T-helper 1 cell treated with Interleukin-12 subunit alpha and Interleukin-12 subunit beta and Interleukin-4 antibody, amounts not matched to agents 30 ng/mL and 1 ng/mL, for 36 hours (primary cell): Measurements from ENCODE around the gene BAK1. TPM values are rescaled to one million over a fixed set of nuclear protein-coding genes. Genes with fewer than 3 reads are reported as not detected.
"Not testable (repeated sequence)": the region's sequence is repeated elsewhere in the genome, so short reads cannot be mapped to it uniquely, and the experiment has no call there.

Experiments used
- intact Hi-C: fragments of 100-400 bp; cut with micrococcal nuclease; formaldehyde crosslinking; loops from one replicate; pipeline ENCODE4 v1.15.1; 2024
- total RNA-seq: library from RNA; stranded (reverse); gene quantifications from 2 replicates; pipeline ENCODE4 v1.2.3, GENCODE V29; 2022

The BAK1 gene
- total RNA-seq, 1 donor from 2014 or later: 95.0 TPM

GRCh38 chr6:33609528-33609927 lies 29.5 kb upstream of the BAK1 start:
- intact Hi-C loops: no loop called here

GRCh38 chr6:33609019-33609418 lies 28.9 kb upstream of the BAK1 start:
- intact Hi-C loops: no loop called here

GRCh38 chr6:33607784-33608161 lies 27.7 kb upstream of the BAK1 start:
- intact Hi-C loops: loop anchor here (2.0 kb wide), 1 partner anchor 23 kb away; no protein-coding TSS in a partner anchor

DNA sequence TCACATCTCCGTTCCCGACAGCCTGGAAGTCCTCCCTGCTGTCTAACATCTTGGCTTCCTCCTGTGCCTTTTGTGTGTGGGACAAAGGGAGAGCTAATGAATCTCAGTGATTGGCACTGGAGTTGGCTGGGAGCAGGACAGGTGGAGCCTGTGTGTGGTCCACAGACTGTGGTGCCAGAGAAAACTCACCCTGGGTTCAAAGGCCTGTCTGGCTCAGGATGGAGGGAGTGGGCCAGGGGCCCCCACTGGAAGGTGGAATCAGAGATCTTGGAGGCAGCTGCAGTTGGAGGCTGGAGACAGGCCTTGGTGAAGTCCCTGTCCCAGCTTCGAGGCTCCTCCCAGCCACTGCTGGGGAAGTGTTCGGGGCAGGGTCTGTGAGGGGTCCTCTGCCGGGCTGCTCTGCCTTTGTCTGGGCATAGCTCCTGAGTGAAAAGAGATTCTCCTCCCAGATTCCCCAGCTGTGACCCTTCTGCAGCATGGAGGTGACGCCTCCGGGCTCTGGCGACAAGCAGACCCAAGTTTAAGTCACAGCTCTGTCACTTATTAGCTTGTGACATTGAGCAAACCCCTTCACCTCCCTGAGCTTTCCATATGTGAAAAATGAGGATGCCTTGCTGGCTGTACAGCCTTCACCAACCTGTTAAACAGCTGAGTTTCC lies 27.2 kb upstream of the BAK1 start:
- intact Hi-C loops: loop anchor here (2.0 kb wide), 1 partner anchor 22 kb away; no protein-coding TSS in a partner anchor

GRCh38 chr6:33606642-33607041 lies 26.6 kb upstream of the BAK1 start:
- intact Hi-C loops: loop anchor here (2.0 kb wide), 1 partner anchor 22 kb away; no protein-coding TSS in a partner anchor

GRCh38 chr6:33604941-33605854 lies 25.1 kb upstream of the BAK1 start:
- intact Hi-C loops: no loop called here

DNA sequence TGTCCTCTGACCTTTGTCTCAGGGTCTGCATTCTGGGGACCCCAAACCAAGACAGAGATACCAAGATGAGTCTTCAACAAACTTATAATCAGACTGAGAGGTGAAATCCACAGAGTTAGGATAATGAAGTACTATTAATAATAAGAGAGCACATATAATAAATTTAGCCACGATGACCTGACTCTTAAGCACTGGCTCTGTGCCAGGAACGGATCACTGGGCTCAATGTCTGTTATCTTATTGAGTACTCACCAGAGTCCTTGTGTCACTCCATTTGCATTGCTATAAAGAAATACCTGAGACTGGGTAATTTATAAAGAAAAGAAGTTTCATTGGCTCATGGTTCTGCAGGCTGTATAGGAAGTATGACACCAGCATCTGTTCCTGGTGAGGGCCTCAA lies 22.1 kb upstream of the BAK1 start:
- intact Hi-C loops: no loop called here

- intact Hi-C loops: no loop called here
Observed at GRCh38 chr6:33600761-33601160, 20.7 kb upstream of the BAK1 start.

DNA sequence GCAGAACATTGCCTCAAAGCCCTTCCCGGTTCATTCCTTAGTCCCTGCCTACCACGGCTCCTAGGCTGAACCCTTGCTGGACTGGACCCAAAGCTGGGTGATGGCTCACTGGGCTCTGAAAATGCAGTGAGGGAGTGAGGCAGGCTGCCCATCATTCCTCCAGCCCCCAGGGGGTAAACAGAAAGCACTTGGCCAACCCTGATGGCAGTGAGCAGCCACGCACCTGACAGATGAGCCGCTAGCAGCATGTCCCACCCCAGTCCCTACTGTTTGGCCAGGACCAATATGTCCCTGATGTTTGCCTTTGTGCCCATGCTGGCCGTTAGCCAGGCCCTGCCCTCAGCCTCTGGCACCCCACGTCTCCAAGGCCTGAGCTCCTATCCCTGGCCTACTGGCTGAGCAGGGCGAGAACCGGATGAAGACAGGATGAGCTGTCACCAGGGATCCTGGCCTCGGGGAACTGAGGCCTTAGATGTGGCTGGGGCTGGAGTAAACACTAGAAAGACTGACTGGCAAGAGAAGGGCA lies 19.4 kb upstream of the BAK1 start:
- intact Hi-C loops: no loop called here

GRCh38 chr6:33597551-33598322 lies 17.7 kb upstream of the BAK1 start:
- intact Hi-C loops: no loop called here

- intact Hi-C loops: not testable (repeated sequence)
Observed at GRCh38 chr6:33596894-33597293, 16.8 kb upstream of the BAK1 start.

DNA sequence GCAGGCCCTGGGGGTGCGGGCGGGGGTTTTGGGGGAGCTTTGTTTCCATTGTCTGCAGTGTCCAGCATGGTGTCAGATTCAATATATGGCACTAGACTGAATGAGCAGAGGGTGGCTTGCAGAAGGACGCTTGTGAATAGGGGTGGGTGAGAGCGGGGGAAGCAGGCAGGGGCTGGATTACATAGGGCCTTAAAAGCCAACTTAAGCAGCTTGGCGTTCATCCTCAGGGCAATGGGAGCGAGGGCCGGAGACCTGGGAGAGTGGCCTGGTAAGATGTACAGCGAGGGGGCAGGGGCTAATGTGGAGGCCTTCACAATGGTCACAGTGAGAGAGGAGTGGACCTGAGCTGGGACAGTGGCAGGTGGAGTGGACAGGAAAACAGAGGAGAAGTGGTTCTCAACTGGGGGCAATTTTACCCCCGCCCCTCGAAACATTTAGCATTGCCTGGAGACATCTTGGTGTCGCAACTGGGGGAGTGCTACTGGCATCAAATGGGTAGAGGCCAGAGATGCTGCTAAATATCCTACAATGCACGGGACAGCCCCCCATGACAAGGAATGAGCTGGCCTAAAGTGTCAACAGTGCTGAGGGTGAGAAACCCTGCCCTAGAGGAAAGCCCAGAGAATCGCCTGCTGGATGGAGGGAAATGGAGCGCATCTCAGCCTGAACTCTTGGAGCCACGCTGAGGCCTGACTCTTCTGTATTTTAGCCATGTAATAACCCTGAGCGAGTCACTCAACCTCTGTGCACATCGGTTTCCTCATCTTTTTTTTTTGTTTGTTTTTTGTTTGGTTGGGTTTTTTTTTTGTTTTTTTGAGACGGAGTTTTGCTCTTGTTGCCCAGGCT lies 15.1 kb upstream of the BAK1 start:
- intact Hi-C loops: no loop called here

DNA sequence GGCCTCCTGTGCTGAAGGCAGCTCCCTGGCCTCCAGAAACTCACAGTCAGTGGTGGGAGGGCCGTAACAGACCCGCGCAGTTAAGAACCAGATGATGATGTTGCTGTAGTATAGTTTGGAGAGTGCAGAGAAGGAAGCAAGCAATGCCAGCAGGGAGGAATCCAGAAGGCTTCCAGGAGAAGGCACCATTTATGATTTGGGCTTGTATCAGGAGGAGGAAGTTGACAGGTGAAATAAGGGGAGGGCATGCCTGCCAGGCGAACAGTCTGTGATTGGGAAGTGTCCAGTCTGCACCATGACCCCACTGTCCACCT lies 13.3 kb upstream of the BAK1 start:
- intact Hi-C loops: no loop called here

GRCh38 chr6:33592595-33593413 lies 12.7 kb upstream of the BAK1 start:
- intact Hi-C loops: no loop called here

DNA sequence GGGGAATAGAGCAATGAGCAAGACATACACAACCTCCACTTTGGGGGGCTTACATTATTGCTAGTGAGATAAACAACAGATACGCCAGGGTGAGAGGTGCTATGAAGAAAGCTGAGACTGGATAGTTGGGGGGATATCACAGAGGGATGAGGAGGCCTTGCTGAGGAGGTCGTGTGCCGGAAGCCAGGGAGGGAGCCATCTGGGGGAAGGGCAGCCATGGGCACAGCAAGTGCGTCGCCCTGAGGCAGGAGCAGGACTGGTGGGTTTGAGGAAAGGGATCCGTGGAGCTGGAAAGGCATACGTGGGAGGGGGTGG lies 12.2 kb upstream of the BAK1 start:
- intact Hi-C loops: no loop called here

DNA sequence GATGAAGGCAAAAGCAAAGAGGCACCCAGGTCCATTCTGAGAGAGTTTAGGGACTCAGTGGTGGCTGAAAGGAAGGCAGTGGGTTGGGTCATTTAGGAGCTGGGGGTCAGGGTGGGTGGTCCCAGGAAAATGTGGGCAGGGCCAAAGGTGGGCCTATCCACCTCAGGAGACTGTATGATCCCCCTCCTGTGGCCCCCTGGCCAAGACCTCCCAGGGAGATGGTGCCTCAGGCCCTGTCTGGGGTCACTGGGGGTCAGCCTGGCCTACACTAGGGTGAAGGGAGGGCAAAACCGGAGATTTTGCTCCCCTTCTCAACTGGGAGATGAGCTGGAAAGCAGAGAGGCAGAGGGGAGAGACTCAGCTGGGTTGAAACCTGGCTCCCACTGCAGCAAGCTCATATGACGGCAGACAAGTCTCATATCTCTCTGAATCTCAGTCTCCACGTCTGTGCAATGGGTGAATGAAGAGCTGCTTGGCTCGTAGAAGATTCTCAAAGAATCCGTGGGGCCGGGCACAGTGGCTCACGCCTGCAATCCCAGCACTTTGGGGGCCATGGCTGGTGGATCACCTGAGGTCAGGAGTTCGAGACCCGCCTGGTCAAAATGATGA lies 11.5 kb upstream of the BAK1 start:
- intact Hi-C loops: no loop called here

DNA sequence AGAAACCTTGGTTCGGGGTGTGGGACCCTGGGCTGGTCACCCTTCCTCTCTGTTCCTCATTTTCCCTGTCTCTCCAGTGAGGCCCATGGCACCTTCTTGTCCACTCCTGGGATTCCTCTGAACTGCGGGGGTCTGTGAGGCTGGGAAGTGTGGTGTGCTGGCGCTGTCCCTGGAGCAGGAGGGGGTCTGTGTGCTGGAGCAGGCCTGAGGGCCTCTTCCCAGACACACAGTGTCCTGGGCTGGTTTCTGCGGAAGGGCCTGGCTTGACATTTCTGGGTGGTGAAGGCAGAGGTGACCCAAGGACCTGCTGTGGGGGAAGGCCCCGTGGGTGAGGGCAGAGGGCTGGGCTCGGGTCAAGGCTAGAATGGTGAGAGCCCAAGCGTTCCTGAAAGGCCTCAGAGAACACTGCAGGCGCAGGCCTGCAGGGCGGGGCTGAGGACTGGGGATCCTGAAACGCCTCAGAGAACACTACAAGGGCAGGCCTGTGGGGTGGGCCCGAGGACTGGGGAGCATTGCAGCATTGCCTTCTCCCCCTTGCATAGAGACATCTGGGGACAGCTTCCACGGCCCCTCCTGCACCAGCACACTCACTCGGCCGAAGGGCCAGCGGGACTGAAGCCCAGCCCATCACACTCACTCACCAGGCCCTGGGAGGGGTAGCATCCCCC lies 10.6 kb upstream of the BAK1 start:
- intact Hi-C loops: no loop called here

DNA sequence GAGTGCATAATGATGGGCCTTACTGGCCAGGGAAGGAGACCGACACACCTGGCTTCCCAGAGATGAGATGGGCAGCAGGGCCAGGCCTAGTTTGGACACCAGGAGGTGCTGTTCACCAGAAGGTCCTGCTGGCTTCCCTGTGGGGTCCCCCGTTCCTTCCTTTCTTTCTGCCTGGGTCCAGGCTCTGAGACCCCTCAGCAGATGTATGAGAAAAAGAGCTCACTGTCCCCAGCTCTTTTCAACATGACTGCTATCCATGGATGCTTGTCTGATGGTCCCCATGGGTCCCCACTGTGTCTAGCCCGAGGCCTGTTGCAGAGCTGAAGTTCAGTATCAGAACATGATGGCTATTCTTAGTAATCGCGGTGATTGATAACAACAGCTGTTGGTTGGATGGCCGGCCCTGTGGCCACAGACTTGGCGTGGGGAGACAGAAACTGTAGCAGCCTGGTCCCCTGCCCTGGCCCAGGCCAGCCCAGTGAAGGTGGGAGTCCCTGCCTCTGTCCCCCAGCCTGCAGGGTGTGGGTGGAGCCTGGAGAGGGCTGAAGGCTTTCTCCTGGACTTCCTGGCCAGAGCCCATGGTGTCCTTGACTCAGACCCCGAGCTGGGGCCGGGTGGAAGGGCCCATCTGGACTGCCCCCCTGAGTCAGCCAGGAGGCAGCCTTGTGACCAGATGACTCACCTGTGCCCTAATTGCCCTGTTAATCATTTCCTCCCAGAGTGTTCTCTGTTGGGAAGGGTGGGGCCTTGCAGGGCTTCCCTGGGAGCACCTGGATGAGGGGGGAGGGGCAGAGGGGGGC lies 9.9 kb upstream of the BAK1 start:
- intact Hi-C loops: loop anchor here (1.0 to 10.0 kb wide), 4 partner anchors 110 to 565 kb away; no protein-coding TSS in a partner anchor
